HG02678 (cell line): ENCODE data around the gene OR6C74.

Source experiments
- ATAC-seq: cut with Tn5 transposase; IDR thresholded peaks from one replicate; pipeline ENCODE4 v1.9.1; 2021; ENCODE audit warnings: mild to moderate bottlenecking, moderate library complexity; ENCODE audit not compliant: unreplicated experiment

The OR6C74 gene

DNA sequence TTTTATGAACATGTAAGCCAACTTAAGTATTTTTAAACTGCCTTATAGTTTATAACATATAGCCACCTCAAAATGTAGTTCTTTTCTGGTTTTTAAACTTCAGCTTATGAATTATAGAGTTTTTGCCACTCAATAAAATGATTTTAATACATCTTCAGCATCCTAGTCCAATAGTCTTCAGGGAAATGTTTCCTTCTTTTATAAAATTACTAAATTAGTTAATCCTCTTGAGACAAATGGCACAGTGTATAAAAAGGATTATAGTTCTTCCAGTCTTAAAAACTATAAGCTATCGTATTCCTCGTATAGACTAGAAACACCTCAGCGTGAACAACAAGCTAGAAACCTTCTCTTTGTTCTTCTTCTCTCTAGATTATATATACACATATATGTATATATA is at the start of gene OR6C74:
Gene OR6C74 (plus strand): TSS at position 301 of the 400 bp plus-strand sequence. CDS start 2,679 bp downstream, outside the sequence.
- no peak for ATAC-seq

DNA sequence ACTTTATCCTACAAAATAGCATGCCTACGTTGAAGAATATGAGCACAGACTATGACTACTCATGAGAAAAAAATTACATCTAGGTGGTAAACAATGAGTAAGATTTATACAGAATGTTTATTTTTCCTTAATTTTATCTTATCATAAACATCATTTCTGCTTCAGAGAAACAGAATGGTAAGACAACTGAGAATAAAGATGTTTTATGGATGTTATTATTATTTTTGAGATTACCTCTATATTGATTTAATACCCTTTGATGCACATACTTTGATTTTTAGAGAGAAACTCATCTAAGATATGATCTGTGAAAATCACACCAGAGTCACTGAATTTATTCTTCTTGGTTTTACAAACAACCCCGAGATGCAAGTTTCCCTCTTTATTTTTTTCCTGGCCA is 23.7 kb upstream of the OR6C74 start, which contains the start of gene OR10A7:
Gene OR10A7 (plus strand): TSS at position 301 of the 400 bp plus-strand sequence. CDS start 0 bp downstream, at position 301.
- no peak for ATAC-seq

DNA sequence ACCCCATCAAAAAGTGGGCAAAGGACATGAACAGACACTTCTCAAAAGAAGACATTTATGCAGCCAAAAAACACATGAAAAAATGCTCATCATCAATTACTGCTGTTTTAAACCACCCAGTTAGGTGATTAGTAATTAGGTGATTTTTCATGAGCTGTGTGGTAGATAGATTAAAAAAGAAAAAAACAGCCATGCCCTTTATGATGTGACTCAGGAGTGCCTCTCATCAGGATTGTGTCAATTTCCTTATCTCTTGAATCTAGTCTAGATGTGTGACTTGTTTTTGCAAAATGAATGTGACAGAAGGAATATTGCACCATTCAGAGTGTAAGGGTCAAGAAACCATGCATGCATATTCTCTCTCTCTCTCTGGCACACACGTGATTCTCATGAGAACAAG is 17.9 kb upstream of the OR6C74 start:
- ATAC-seq: no peak

DNA sequence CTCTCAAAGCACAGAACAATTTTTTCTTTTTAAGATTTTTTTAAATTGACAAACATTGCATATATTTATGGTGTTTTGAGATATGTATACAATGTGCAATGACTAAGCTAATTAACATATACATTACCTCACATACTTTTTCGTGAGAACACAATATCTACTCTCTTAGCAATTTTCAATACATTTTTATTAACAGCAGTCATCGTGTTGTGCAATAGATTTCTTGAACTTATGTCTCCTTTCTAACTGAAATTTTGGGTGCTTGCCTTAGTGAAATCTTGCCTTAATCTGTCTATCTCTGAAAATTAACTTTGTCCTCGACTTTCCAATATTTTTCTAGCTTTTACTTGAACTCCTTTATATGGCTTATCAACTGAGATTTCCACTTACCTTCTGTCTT is 16.8 kb upstream of the OR6C74 start:
- ATAC-seq: no peak

DNA sequence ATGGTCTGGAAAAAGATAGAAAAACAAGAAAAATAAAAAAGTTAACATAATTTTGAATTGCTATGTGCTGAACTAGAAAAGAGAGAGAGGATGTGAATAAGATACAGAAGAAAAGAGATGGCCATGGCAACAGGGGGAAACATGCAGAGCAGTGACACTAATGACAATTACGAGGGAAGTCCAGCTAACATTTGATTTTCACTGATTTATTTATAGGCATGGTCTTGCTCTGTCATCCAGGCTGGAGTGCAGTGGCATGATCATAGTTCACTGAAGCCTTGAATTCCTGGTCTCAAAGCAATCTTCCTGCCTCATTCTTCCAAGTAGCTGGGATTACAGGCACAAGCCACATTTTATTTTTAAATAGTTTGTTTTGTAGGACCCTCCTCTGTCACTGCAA is 1.8 kb downstream of the OR6C74 start:
- ATAC-seq: no peak

DNA sequence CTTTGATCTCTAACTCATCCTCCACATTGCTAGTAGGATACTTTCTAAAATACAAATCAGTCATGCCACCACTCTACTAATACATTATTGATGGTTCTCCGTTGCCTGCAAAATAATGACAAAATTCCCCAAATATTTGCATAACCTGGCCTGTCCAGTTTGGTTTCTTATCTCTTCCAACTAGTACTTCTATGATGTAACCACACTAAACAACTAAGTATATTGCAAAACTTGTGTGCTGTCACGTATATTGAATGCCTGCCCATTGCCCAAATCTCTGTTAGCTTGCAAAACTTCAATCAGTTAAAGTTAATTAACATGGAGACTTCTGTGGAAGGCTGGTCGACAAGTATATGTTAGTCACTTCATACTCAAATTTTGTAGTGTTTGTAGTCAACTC is 6.5 kb downstream of the OR6C74 start:
- ATAC-seq: no peak

DNA sequence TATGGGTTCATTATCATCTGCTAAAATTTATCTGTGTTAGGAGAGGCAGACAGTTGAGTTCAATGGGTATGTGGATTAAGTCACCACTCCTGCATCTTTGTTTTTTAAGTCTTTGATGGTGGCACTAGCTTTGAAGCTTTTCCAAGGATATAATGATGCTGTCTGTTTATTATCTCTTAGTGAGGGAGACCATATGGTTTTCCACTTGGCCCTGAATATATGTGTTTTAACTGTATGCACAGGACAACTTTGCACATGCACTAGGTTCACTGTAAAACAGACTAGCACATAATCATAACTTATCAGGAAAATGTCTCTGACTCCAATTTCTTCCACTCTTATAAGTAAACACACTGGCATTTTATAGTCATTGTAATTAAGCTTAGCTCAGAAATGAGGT is 8.9 kb downstream of the OR6C74 start:
- no peak for ATAC-seq

DNA sequence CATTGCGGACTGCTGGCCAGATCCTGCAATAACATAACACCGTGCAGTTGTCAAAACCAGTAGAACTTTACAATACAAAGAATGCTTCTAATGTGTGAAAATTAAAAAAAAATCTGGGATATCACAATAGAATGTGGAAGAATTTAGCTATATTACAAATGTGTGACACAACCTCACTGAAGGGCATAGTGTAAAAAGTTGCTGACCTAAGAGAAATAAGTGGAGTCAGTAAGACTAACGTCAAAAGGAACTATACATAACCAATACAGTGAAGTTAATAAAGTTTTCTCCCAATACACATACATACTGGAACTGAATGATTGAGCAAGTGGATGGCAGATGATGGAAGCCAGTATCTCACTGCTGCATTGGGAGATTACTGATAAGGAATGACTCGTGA is 12.4 kb downstream of the OR6C74 start:
- no peak for ATAC-seq

DNA sequence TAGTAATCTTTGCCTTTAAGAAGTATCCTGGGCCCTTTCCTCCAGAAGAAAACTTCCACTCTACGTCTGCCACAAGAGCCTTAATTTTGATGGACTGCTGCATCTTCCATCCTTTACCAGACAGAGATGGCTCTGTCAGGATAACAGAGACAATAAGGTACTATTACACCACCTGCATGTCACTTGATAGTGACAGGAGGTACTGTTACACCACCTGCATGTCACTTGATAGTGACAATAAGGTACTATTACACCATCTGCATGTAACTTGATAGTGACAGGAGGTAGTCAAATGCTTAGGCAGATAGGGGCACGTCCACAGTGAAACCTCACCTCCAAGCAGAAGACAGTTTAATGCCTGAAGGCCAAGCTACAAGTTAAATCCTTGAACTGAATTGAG is 13.9 kb downstream of the OR6C74 start:
- ATAC-seq: no peak

DNA sequence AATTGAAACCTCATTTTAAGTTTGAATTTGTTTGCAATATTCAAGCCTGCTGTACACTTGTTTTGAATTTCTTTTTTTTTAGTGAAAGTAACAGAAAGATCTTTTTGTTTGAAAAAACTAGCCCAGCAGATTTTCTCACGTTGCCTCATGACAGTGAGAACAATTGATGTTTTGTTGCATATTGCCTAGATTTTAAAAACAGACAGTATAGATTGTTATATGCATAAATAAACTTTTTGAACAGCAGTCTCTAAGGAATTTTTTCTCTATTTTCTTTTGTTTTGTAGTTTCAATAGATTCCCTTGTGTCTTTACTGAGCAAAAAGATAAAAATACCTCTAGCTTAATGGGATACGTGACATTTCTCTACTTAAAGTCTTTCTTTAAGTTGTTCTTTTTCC is 36.6 kb downstream of the OR6C74 start:
- no peak for ATAC-seq

DNA sequence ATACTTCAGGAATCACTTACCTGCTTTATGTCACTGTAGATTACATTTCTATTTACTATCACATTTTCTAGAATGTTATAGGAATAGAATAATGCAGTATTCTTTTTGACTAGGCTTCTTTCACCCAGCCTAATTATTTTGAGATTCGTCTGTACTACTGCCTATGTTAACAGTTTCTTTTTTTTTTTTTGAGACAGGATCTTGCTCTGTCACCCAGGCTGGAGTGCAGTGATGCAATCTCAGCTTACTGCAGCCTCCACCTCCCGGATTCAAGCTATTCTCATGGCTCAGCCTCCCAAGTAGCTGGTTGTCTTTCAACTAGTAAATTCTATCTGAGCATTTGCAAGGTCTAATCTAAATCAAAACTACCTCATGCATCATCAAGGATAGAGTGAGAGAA is 45.6 kb downstream of the OR6C74 start:
- ATAC-seq: no peak
